Middle frontal gyrus (tissue), 1 donor: Measurements from ENCODE around the gene PTP4A2.
"Not testable (repeated sequence)": the region's sequence is repeated elsewhere in the genome, so short reads cannot be mapped to it uniquely, and the experiment has no call there.

Source experiments
- DNase-seq: peaks from one replicate; pipeline ENCODE4 v3.0.0-alpha.2; 2015; ENCODE audit warnings: low spot score; ENCODE audit errors: extremely low spot score

Gene PTP4A2

DNA sequence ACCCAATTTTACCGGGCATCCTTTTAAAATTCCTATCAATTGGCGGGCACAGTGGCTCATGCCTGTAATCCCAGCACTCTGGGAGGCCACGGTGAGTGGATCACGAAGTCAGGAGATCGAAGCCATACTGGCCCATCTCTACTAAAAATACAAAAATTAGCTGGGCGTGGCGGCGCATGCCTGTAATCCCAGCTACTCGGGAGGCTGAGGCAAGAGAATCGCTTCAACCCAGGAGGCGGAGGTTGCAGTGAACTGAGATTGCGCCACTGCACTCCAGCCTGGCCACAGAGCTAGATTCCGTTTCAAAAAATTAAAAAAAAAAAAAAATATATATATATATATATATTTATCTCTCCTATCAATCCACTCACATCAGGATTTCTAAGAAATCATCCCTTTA, 12.3 kb downstream of the PTP4A2 start:
- DNase-seq = not testable (repeated sequence)

DNA sequence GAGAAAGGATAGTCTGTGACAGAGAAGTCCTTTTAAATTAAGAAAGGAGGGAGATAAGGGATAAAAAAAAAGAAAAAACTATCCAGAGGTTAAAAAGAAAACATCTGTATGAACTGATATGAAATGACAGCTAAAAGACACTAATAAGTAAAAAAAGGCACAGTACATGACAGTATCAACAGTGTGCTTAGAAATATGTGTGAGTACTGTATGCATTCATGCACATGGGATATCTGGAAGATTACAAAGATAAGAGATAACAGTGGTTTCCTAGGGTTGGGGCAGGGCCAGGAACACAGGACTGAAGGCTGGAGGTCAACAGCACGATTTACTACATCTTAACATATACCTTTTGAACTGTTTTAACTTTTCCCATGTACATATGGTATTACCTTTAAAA, 13.3 kb downstream of the PTP4A2 start:
- DNase-seq = no peak

DNA sequence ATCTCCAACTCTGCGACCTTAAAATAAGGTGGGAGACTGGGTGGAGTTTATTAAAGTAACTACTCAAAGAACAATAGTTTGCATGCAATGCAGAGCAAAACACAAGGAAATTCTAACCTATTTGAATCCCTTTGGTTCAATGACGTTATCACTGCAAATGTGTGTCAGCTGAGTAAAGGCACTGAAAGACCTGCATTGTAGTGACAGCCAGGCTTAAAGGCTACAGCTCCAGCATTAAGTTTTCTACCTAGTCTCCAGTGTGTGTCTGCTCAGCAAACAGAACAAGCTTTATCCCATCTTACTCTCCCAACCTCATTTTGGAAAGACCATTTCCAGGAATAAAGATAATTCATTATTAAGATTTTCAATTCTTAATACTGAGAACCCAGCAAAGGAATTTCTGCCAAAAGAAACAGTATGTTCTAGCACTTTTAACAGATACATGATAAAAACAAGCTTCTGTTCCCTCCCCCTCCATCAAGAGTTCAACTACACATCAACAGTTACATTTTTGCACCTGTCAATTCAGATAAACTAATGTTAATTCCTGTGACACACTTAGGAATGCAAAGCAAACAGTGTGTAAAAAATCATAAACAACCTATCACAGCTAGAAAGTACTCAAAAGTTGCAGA, 14.2 kb downstream of the PTP4A2 start:
- DNase-seq = no peak

DNA sequence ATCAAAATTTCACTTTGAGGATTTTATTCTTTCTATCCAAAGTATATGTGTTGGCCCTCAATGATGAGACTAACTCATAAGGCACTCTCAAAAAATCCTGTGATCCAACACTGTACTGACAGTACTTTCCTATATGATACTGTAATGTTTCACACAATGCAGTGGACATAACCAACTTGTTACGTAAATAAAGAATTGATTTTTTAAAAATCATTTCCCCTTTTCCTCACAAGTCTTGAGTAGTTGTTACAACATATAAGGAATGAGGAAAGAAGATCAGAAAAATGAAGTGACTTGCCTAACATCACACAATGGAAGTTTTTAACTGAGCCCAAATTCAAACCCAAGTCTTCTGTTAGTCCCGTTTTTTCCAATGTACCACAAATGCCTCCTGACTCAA, 17.2 kb downstream of the PTP4A2 start:
- DNase-seq = no peak

DNA sequence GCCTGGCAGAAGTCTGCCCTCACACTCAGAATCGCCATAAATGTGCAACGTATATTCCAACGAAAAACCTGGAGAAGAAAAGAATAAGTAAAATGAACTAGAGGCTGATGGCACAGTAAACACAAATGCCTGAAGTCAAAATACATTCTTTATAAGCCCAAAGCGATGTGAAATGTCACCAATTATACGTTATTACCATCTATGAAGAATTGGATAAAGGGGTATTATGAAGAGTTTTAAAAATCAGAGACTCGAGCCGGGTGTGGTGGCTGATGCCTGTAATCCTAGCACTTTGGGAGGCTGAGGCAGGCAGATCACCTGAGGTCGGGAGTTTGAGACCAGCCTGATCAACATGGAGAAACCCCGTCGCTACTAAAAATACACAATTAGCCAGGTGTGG, 18.6 kb downstream of the PTP4A2 start:
- DNase-seq = no peak

DNA sequence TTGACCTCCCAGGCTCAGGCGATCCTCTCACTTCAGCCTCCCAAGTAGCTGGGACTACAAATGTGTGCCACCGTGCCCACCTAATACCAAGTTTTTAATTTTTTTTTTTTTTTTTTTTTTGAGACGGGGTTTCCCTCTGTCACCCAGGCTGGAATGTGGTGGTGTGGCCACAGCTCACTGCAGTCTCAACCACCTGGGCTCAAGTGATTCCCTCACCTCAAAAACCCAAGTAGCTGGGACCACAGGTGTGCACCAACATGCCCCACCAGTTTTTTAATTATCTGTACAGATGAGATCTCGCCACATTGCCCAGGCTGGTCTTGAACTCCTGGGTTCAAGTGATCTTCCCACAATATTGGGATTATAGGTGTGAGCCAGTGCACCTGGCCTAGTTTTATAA, 22.7 kb downstream of the PTP4A2 start:
- no peak for DNase-seq

DNA sequence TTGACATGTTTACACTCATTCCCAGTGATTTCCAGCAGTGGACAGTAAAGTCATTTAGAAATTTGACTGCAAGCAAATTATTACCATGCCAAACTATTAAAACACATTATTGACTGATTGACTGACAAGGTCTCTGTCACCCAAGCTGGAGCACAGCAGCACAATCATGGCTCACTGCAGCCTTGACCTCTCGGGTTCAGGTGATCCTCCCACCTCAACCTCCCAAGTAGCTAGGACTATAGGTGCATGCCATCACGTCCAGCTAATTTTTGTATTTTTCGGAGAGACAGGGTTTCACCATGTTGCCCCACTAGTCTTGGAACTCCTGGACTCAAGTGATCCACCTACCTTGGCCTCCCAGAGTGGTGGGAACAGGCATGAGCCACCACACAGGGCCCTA, 24.2 kb downstream of the PTP4A2 start:
- no peak for DNase-seq

DNA sequence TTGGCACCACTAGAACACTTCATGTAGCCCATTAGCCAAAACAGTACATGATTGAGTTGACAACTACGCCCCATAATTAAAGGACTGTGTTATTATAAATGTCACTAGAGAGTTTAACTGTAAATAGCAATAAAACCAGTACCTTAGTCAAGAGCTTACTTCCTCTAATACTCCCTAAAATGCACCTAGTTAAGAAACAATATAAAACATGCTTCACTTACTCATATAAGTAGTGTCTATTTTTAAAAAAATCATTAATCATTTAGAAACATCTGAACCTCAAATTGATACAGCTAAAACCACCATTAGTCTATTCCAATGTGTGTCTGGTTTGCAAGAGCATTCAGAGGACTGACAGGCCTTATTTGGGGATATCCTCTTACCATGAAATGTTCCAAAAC, 25.3 kb downstream of the PTP4A2 start:
- DNase-seq = no peak

DNA sequence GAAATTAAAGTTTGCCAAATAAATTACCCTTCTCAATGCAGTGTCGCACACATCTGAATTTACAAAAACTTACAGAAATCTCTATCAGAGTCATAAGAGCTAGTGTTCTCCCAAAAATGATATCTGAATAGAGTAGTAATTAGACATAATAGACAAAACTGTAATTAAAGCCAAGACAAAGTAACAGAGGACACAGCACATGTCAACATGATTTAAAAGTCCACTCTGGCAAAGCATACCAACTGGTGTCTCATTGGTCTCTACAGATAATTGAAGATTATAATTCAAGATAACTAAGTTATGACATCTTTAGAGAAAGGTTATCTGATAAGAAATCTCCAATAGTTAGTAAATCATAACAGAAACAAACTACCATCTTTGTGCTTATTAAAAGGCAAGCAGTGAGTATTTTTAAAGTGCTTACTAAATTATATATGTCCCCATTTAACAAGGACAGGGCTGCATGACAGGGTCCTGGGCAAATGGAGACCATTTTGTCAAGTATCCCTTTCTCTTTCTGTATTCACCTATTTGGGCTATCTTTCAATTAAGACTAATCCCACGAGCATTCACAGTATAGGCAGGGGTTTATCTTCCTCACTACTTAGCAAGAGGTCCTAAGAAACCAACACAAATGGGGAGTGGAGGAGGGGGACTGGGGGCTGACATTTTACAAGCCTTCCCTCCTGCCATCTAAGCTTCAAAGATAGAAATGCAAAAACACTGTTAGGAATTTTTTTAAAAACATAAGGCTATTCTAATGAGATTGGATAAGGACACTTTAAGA, 26.0 kb downstream of the PTP4A2 start:
- no peak for DNase-seq

DNA sequence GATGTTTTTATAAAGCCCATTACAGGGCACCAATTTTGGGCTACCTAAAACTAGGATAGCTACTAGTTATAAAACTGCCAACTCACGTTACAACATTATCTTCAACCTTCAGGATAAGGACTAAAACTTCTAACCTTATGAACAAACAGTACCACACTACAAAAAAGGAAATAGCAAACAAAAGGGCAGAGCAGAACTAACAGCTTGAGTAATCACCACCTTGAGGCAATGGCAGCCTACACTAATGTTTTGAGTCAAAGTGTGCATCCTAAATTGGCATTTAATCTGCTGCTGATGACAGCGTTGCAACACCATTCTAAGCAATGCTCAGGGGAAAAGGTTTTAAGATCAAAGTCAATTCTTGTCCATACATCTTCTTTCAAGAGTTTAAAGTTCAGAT, 27.2 kb downstream of the PTP4A2 start:
- no peak for DNase-seq

DNA sequence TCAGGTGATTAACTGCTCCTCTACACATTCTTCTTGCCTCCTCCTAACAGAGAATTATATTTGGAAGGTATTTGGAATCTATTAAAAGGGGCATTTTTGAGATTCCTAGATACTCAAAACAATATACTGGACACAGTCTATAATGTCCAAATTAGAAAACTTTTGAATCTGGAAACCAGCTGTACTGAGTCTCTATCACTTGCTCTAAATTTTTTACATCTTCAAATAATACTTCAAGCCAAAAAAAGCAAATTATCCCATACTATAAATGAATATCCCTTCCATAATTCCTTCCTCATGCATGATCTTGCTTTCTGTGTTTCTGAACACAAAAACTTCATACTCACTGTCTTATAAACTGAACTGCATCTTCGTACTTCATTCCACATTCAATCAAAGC, 28.5 kb downstream of the PTP4A2 start:
- no peak for DNase-seq

- DNase-seq = no peak
These were observed 31.6 kb downstream of the PTP4A2 start for GRCh38 chr1:31906557-31906956.

DNA sequence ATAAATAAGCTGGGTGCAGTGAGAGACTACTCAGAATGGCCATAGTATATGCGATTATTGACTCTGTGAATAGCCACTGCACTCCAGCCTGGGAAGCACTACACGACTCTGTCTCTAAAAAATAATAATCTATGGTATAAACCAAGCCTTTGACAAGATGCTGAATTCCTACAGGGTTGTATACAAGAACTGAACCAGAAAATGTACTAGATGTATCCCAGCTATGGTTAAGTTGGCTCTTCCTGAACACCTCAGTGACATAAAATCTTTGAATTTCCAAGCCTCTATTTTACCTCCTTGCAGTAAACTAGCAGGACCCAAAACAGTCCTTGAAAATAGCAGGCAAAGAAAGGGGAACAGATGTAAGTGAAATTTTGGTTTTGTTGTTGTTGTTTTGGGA, 32.5 kb downstream of the PTP4A2 start:
- no peak for DNase-seq

DNA sequence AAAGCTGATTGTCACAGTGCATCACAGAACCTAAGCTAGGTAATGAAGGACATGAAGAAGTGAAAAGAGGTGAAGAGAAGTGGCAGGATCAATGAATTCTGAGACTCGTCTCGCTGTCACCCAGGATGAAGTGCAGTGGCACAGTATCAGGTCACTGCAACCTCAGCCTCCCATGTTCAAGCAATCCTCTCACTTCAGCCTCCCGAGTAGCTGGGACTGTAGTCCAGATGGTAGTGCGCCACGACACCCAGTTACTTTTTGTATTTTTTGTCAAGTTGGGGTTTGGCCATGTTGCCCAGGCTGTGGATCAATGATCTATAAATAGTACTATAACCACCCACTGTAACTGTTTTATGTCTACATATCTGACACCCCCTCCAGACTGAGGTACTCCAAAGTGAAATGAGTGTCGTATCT, 33.1 kb downstream of the PTP4A2 start:
- DNase-seq = no peak

DNA sequence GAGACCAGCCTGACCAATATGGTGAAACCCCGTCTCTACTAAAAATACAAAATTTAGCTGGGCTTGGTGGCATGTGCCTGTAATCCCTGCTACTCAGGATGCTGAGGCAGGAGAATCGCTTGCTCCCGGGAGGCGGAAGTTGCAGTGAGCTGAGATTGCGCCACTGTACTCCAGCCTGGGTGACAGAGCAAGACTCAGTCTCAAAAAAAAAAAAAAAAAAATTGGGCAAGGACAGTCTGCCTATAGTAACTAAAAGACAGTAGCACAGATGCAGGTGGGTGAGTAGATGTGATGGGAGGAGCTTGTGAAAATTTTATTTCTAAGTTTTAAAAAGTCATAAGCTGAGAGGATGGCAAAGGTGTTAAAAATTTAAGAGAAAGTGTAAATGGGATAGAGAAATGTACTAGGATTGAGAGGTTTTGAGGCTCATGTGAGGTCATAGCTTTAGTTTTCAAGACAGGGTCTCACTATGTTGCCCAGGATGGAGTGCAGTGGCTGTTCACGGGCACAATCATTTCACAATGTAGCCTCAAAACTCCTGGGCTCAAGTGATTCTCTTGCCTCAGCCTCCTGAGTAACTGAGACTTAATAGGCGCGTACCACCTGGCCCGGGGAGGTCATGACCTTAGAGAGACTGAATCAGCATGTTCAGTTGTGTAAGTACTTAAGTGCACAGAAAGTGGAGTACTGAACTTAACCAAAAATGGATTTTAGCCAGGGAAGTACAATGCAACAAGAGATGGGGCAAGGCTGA, 33.7 kb downstream of the PTP4A2 start:
- no peak for DNase-seq

- DNase-seq = no peak
These were observed 35.7 kb downstream of the PTP4A2 start for GRCh38 chr1:31902510-31902860.

GRCh38 chr1:31901838-31902509, 36.2 kb downstream of the PTP4A2 start:
- no peak for DNase-seq

DNA sequence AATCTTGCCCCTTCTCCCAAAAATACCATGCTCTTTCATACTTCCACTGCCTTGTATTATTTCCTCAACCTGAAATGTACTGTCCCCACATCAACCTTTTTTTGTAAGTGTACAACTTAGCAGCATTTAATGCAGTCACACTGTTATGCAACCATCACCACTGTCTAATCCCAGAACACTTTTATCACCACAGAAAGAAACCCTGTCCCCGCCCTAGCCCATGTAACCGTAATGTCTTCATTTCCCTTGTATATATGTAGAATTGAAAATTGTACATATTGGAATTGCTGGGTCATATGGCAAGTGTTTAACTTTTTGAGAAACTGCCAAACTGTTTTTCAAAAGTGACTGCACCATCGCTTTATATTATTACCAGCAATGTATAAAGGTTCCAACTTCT, 37.4 kb downstream of the PTP4A2 start:
- no peak for DNase-seq

DNA sequence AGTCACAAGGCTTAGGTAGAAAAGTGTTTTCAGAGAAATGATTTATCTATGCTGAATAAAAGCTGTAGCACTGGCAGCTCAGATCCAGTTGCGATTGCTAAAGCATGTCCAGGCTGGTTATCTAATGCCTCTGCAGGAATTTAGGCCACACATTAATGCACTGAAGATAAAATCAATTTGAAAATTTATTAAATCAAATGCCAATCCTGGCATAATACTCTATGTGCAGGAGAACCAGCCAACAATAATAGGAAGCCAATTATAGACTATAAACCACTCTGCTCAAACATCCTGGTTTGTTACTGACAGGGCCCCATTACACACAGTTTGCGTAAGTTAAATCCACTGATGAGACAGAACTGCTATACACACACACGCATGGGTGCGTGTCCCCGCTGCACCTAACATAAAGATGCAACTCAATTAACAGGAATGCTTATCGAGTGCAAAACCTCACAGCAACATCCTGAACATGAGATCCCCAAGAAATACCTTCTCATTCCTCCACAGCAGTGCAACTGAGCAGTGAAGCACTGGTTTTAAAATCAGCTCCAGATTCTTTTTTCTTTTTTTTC, 40.6 kb downstream of the PTP4A2 start:
- DNase-seq = no peak

- DNase-seq = not testable (repeated sequence)
These were observed 42.5 kb downstream of the PTP4A2 start for GRCh38 chr1:31895474-31896198.

- no peak for DNase-seq
These were observed 46.9 kb downstream of the PTP4A2 start for GRCh38 chr1:31891280-31891679.
